Endothelial cell of umbilical vein (primary cell): ENCODE data around the gene RNF4.

Source experiments
- CTCF ChIP-seq, 2 donors: IDR thresholded peaks; 1 replicate in 1 of 2; 2 replicates in 1 of 2; pipeline ENCODE4 v1.5.1; 2011; ENCODE audit warnings: low read length in 2 of 2, mild to moderate bottlenecking in 2 of 2, moderate library complexity in 2 of 2, control low read depth in 1 of 2, inconsistent platforms in 1 of 2, low read depth in 1 of 2; ENCODE audit not compliant: insufficient read depth in 1 of 2; ENCODE audit errors: extremely low read depth in 1 of 2
- EZH2 ChIP-seq: IDR thresholded peaks from 2 replicates; pipeline ENCODE4 v1.6.1; 2012; ENCODE audit warnings: borderline replicate concordance, low read depth, mild to moderate bottlenecking, moderate library complexity, low read length, inconsistent platforms; ENCODE audit not compliant: severe bottlenecking
- JUN ChIP-seq: IDR thresholded peaks from 2 replicates; pipeline ENCODE4 v1.6.1; 2011; ENCODE audit warnings: borderline replicate concordance, low read depth; ENCODE audit not compliant: insufficient read length, insufficient read depth
- MYC ChIP-seq: IDR thresholded peaks from one replicate; pipeline ENCODE4 v1.6.1; 2011; ENCODE audit warnings: mild to moderate bottlenecking, low read depth, low read length
- POLR2A ChIP-seq: IDR thresholded peaks from 2 replicates; pipeline ENCODE4 v1.6.1; 2012; ENCODE audit warnings: low read depth, mild to moderate bottlenecking, control low read depth, low read length
- POLR2AphosphoS5 ChIP-seq: IDR thresholded peaks from 2 replicates; pipeline ENCODE4 v1.6.1; 2012; ENCODE audit warnings: low read depth, mild to moderate bottlenecking, control low read depth, low read length, moderate library complexity; ENCODE audit not compliant: insufficient read depth
- TF ChIP-seq, protein P1 (sequence below): IDR thresholded peaks from 2 replicates; pipeline ENCODE4 v1.6.1; 2011; ENCODE audit not compliant: insufficient read depth, insufficient read length

GRCh38 chr4:2462218-2462991, 6.5 kb upstream of the RNF4 start:
- no peak for TF ChIP-seq POLR2A
- TF ChIP-seq CTCF (IDR thresholded peaks at IDR 0.05; ENCODE audit: extremely low read depth in 1 of 2, insufficient read depth in 1 of 2, low read depth in 1 of 2, low read length in 2 of 2), result peak; percentile 37 to 48
- TF ChIP-seq, protein P1, sequence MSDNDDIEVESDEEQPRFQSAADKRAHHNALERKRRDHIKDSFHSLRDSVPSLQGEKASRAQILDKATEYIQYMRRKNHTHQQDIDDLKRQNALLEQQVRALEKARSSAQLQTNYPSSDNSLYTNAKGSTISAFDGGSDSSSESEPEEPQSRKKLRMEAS, result peak; percentile 62
- TF ChIP-seq POLR2AphosphoS5, result no peak
- TF ChIP-seq EZH2, result peak; percentile 52
- TF ChIP-seq JUN, result no peak
- TF ChIP-seq MYC, result no peak
